ENCODE results near the gene LILRB3. TPM values are rescaled to one million over a fixed set of nuclear protein-coding genes. Genes with fewer than 3 reads are reported as not detected.

The LILRB3 gene
- total and polyA plus RNA-seq, 2 donors from 2014 or later, result 1.4 to 10.0 TPM

- FAIRE-seq (no peak), DNase-seq (peak in 2 of 5 donors; percentile 14 to 43)
- Histone ChIP-seq H3K4me3 (ENCODE audit: low read length in 3 of 3) (peak overlapping the region in 2 of 3 donors; percentile 0 to 92), H3K9me3 (ENCODE audit: control insufficient read depth in 2 of 3, insufficient read depth in 1 of 3, low read length in 3 of 3) (no peaks in the 10 kb centered on the region), H3K27ac (ENCODE audit: low read depth in 2 of 2, low read length in 2 of 2) (no peak overlapping the region), H3K4me1 (ENCODE audit: control insufficient read depth in 2 of 3, insufficient read depth in 2 of 3, low read depth in 1 of 3, low read length in 3 of 3) (peaks cover 11 to 31% (median 22%) of the 10 kb centered on the region in 3 donors), H3K36me3 (ENCODE audit: control insufficient read depth in 2 of 3, insufficient read depth in 3 of 3, low read length in 3 of 3) (peaks cover 22 to 47% (median 32%) of the 10 kb centered on the region in 3 donors), H3K27me3 (ENCODE audit: control insufficient read depth, insufficient read depth, low read length) (no peaks in the 10 kb centered on the region), H3K9ac (ENCODE audit: low read length in 3 of 3) (peak overlapping the region in 1 of 3 donors; percentile 94)
- TF ChIP-seq CTCF (IDR thresholded peaks at IDR 0.05; ENCODE audit: borderline replicate concordance, extremely low read depth, insufficient read depth), result no peak
- intact Hi-C loops (cut with DNase I), result no loop called here
These were observed 19.6 kb downstream of the LILRB3 start for GRCh38 chr19:54203151-54203611.

GRCh38 chr19:54201980-54202379, 20.8 kb downstream of the LILRB3 start:
- no peak for TF ChIP-seq CTCF (IDR thresholded peaks at IDR 0.05; ENCODE audit: borderline replicate concordance, extremely low read depth, insufficient read depth)
- DNase-seq (peak in 1 of 5 donors; percentile 18), FAIRE-seq (no peak)
- Histone ChIP-seq H3K36me3 (ENCODE audit: control insufficient read depth in 2 of 3, insufficient read depth in 3 of 3, low read length in 3 of 3) (peaks cover 19 to 36% (median 27%) of the 10 kb centered on the region in 3 donors), H3K9me3 (ENCODE audit: control insufficient read depth in 2 of 3, insufficient read depth in 1 of 3, low read length in 3 of 3) (no peaks in the 10 kb centered on the region), H3K4me3 (ENCODE audit: low read length in 3 of 3) (peak overlapping the region in 2 of 3 donors; percentile 92 to 94), H3K9ac (ENCODE audit: low read length in 3 of 3) (peak overlapping the region in 1 of 3 donors; percentile 94), H3K27me3 (ENCODE audit: control insufficient read depth, insufficient read depth, low read length) (no peaks in the 10 kb centered on the region), H3K27ac (ENCODE audit: low read depth in 2 of 2, low read length in 2 of 2) (peak overlapping the region; percentile 4 to 95), H3K4me1 (ENCODE audit: control insufficient read depth in 2 of 3, insufficient read depth in 2 of 3, low read depth in 1 of 3, low read length in 3 of 3) (peaks cover 11 to 29% (median 22%) of the 10 kb centered on the region in 3 donors)
- intact Hi-C loops (cut with DNase I), result no loop called here

GRCh38 chr19:54201172-54201701, 21.6 kb downstream of the LILRB3 start:
- H3K4me3 ChIP-seq (ENCODE audit: low read length in 3 of 3), result peak overlapping the region; percentile 84 to 94 (median 92)
- FAIRE-seq (no peak), DNase-seq (peak in 1 of 5 donors; percentile 62)
- no peaks in the 10 kb centered on the region for H3K9me3 ChIP-seq (ENCODE audit: control insufficient read depth in 2 of 3, insufficient read depth in 1 of 3, low read length in 3 of 3)
- TF ChIP-seq CTCF (IDR thresholded peaks at IDR 0.05; ENCODE audit: borderline replicate concordance, extremely low read depth, insufficient read depth), result no peak
- peak overlapping the region; percentile 72 to 94 (median 90) for H3K9ac ChIP-seq (ENCODE audit: low read length in 3 of 3)
- H3K36me3 ChIP-seq (ENCODE audit: control insufficient read depth in 2 of 3, insufficient read depth in 3 of 3, low read length in 3 of 3), result peaks cover 19 to 29% (median 20%) of the 10 kb centered on the region in 3 donors
- peaks cover 11 to 29% (median 22%) of the 10 kb centered on the region in 3 donors for H3K4me1 ChIP-seq (ENCODE audit: control insufficient read depth in 2 of 3, insufficient read depth in 2 of 3, low read depth in 1 of 3, low read length in 3 of 3)
- no peaks in the 10 kb centered on the region for H3K27me3 ChIP-seq (ENCODE audit: control insufficient read depth, insufficient read depth, low read length)
- intact Hi-C loops (cut with DNase I), result no loop called here
- peak overlapping the region; percentile 95 to 97 for H3K27ac ChIP-seq (ENCODE audit: low read depth in 2 of 2, low read length in 2 of 2)

Data from kidney (tissue), 14 donors.